ENCODE results near the gene FAM81B.

FAM81B gene

DNA sequence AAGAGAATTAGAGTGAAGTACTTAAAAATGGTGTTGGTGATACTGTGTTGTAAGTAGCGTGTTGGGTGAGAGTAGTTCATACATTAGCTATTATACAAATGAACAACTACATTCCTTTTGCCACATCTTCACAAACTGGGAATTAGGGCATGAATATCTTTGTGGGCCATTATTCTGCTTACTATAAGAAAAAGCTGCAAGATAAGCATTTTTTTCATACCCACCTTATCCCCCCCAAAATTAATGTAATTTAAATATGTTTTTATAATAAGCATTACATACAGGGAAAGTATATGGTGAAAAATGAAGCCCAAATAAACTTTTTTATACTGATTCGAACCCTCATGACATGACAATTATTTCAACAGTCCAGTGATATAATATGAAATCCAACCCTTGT lies 69.5 kb downstream of the FAM81B start:
- H3K27ac ChIP-seq (ENCODE audit: low read depth, low read length, severe bottlenecking): no peak overlapping the region
- no CpG with 5 or more reads among the region's 2 CpGs for WGBS, 2 experiments (ENCODE audit: insufficient coverage in 2 of 2)
- H3K36me3 ChIP-seq (ENCODE audit: control insufficient read depth, insufficient read depth, low read length): peaks cover 14% of the 10 kb centered on the region
- H3K4me1 ChIP-seq (ENCODE audit: control insufficient read depth, insufficient read depth, low read length, poor library complexity, severe bottlenecking): no peaks in the 10 kb centered on the region
- no peaks in the 10 kb centered on the region for H3K9me3 ChIP-seq (ENCODE audit: control insufficient read depth, low read length)
- H3K4me3 ChIP-seq (ENCODE audit: extremely low read depth, insufficient read depth, low read length, poor library complexity, severe bottlenecking): no peak overlapping the region

DNA sequence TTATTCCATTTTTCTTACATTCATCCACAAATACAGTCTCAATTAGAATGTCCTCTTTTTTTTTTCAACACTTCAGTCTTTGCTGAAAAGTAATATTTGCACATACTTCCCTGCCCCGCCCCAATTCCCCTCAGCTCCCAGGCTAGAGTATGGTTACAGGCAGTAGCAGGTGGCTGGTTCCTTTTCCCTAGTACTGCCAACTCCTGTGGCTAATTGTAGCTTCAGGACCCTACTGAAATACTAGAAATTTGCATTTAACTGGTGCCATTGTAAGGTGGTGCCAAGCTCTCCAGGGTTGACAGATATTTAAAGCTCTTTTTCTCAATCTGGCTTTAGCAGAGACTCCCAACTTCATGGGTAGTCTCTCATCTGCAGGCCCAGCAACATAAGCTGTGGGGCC lies 80.3 kb downstream of the FAM81B start:
- no peaks in the 10 kb centered on the region for H3K4me1 ChIP-seq (ENCODE audit: control insufficient read depth, insufficient read depth, low read length, poor library complexity, severe bottlenecking)
- H3K4me3 ChIP-seq (ENCODE audit: extremely low read depth, insufficient read depth, low read length, poor library complexity, severe bottlenecking): no peak overlapping the region
- H3K27ac ChIP-seq (ENCODE audit: low read depth, low read length, severe bottlenecking): no peak overlapping the region
- H3K36me3 ChIP-seq (ENCODE audit: control insufficient read depth, insufficient read depth, low read length): peaks cover 32% of the 10 kb centered on the region
- no peaks in the 10 kb centered on the region for H3K9me3 ChIP-seq (ENCODE audit: control insufficient read depth, low read length)
- WGBS, 2 experiments (ENCODE audit: insufficient coverage in 2 of 2): no CpG with 5 or more reads among the region's 1 CpG

DNA sequence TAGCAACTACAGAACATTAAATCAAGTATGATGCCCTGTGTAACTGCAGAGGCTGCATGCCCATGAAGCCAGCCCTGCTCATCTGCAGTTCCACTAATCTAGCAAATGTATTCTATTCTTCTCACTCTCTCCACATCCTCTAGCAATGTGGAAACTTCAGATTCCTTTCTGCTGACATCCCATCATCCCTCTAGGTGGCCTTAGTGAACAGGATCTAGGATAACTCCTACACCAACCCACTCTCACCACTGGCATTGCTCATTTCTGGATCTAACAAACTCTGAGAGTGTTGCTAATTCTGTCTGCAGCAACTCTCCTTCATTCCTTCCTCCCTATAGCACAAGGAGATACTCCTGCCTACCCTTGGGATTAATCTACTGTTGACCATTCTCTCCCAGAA lies 80.8 kb downstream of the FAM81B start:
- H3K9me3 ChIP-seq (ENCODE audit: control insufficient read depth, low read length): no peaks in the 10 kb centered on the region
- H3K4me3 ChIP-seq (ENCODE audit: extremely low read depth, insufficient read depth, low read length, poor library complexity, severe bottlenecking): no peak overlapping the region
- peaks cover 33% of the 10 kb centered on the region for H3K36me3 ChIP-seq (ENCODE audit: control insufficient read depth, insufficient read depth, low read length)
- no peaks in the 10 kb centered on the region for H3K4me1 ChIP-seq (ENCODE audit: control insufficient read depth, insufficient read depth, low read length, poor library complexity, severe bottlenecking)
- no peak overlapping the region for H3K27ac ChIP-seq (ENCODE audit: low read depth, low read length, severe bottlenecking)

DNA sequence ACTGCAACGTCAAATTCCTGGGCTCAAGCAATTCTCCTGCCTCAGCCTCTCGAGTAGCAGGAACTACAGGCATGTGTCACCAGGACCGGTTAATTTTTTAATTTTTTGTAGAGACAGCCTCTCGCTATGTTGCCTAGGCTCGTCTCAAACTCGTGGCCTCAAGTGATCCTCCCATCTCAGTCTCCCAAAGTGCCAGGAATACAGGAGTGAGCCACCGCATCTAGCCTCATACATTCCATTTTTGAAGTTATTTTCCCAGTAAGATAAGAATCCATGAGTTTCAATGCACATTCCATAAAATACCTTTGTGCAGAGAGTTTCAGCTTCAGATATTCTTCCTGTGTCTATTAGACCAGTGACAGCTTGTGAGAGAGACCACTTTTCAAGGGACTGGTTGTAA lies 93.3 kb downstream of the FAM81B start:
- Histone ChIP-seq H3K27ac (ENCODE audit: low read depth, low read length, severe bottlenecking) (no peak overlapping the region), H3K36me3 (ENCODE audit: control insufficient read depth, insufficient read depth, low read length) (peaks cover 75% of the 10 kb centered on the region), H3K9me3 (ENCODE audit: control insufficient read depth, low read length) (peaks cover 5% of the 10 kb centered on the region), H3K4me3 (ENCODE audit: extremely low read depth, insufficient read depth, low read length, poor library complexity, severe bottlenecking) (no peak overlapping the region), H3K4me1 (ENCODE audit: control insufficient read depth, insufficient read depth, low read length, poor library complexity, severe bottlenecking) (no peaks in the 10 kb centered on the region)
- 93% methylated on average over 7 of the region's 7 CpGs for WGBS, 2 experiments (ENCODE audit: insufficient coverage in 2 of 2)

GRCh38 chr5:95486191-95486590 lies 95.0 kb downstream of the FAM81B start:
- Histone ChIP-seq H3K9me3 (ENCODE audit: control insufficient read depth, low read length) (peaks cover 5% of the 10 kb centered on the region), H3K4me3 (ENCODE audit: extremely low read depth, insufficient read depth, low read length, poor library complexity, severe bottlenecking) (no peak overlapping the region), H3K36me3 (ENCODE audit: control insufficient read depth, insufficient read depth, low read length) (peaks cover 79% of the 10 kb centered on the region), H3K4me1 (ENCODE audit: control insufficient read depth, insufficient read depth, low read length, poor library complexity, severe bottlenecking) (no peaks in the 10 kb centered on the region), H3K27ac (ENCODE audit: low read depth, low read length, severe bottlenecking) (no peak overlapping the region)
- WGBS, 2 experiments (ENCODE audit: insufficient coverage in 2 of 2): 80 to 100% methylated on average over 1 to 2 of the region's 2 CpGs

- H3K36me3 ChIP-seq (ENCODE audit: control insufficient read depth, insufficient read depth, low read length): peaks cover 72% of the 10 kb centered on the region
These were observed 96.7 kb downstream of the FAM81B start for GRCh38 chr5:95487880-95488279.

More at GRCh38 chr5:95487880-95488279, 96.7 kb downstream of the FAM81B start:
- Histone ChIP-seq H3K27ac (ENCODE audit: low read depth, low read length, severe bottlenecking) (no peak overlapping the region), H3K9me3 (ENCODE audit: control insufficient read depth, low read length) (peaks cover 5% of the 10 kb centered on the region), H3K4me1 (ENCODE audit: control insufficient read depth, insufficient read depth, low read length, poor library complexity, severe bottlenecking) (no peaks in the 10 kb centered on the region), H3K4me3 (ENCODE audit: extremely low read depth, insufficient read depth, low read length, poor library complexity, severe bottlenecking) (no peak overlapping the region)

All from mesodermal cell (in vitro differentiated cells).